RWPE1 (cell line): ENCODE results near the gene WWOX.

Source experiments
- CTCF ChIA-PET: fragments of 350-600 bp; sonication (Branson Sonifier 250); formaldehyde crosslinking; extraction: SDS; loops from one replicate; lab custom pipeline; 2021; lab: Yijun Ruan, JAX
- POLR2A ChIA-PET: fragments of 400-600 bp; formaldehyde crosslinking; extraction: SDS; loops from one replicate; lab custom pipeline; 2020; ENCODE audit warnings: antibody characterized with exemption; ENCODE audit not compliant: low non-redundant PET; lab: Yijun Ruan, JAX
- DNase-seq: peaks from one replicate; pipeline ENCODE4 v3.0.0; 2012; ENCODE audit warnings: low spot score
- H3K27ac ChIP-seq: fragments of 450-650 bp; 2 replicates; pipeline ENCODE4 v1.5.1; 2017
- CTCF ChIP-seq: fragments of 450-650 bp; conservative IDR thresholded peaks from 2 replicates; pipeline ENCODE4 v1.5.1; 2017; ENCODE audit warnings: low read depth, mild to moderate bottlenecking

Gene WWOX

GRCh38 chr16:78098595-78099270 is 721 bp upstream of the WWOX start:
- no peak for DNase-seq
- CTCF ChIA-PET = interaction anchor here (0.5 to 1.0 kb wide), 8 partner anchors 14 to 499 kb away, joined by 3 to 5 read pairs (median 3); no protein-coding TSS in a partner anchor
- H3K27ac ChIP-seq = peak overlapping the region; percentile 94
- POLR2A ChIA-PET = interaction anchor here (0.6 kb wide), 1 partner anchor 947 kb away, joined by 3 read pairs; no protein-coding TSS in a partner anchor
- no peak for TF ChIP-seq CTCF

- peak overlapping the region; percentile 94 for H3K27ac ChIP-seq
- CTCF ChIA-PET = interaction anchor here (0.6 to 1.2 kb wide), 7 partner anchors 9 to 1054 kb away, joined by 3 to 5 read pairs (median 4); no protein-coding TSS in a partner anchor
- DNase-seq = no peak
- POLR2A ChIA-PET = no interaction called here
- TF ChIP-seq CTCF = peak; percentile 94
Observed at GRCh38 chr16:78100112-78100467, 636 bp downstream of the WWOX start.

GRCh38 chr16:78102122-78102660 is 2.7 kb downstream of the WWOX start:
- POLR2A ChIA-PET = no interaction called here
- no peak overlapping the region for H3K27ac ChIP-seq
- no peak for DNase-seq
- CTCF ChIA-PET = no interaction called here
- TF ChIP-seq CTCF = no peak

- DNase-seq = no peak
- H3K27ac ChIP-seq = no peak overlapping the region
- CTCF ChIA-PET = interaction anchor here (0.6 kb wide), 1 partner anchor 21 kb away, joined by 7 read pairs; no protein-coding TSS in a partner anchor
- POLR2A ChIA-PET = no interaction called here
- no peak for TF ChIP-seq CTCF
Observed at GRCh38 chr16:78102865-78103264, 3.4 kb downstream of the WWOX start.

GRCh38 chr16:78105517-78105916 is 6.1 kb downstream of the WWOX start:
- H3K27ac ChIP-seq = peak overlapping the region; percentile 80
- TF ChIP-seq CTCF = no peak
- POLR2A ChIA-PET = no interaction called here
- DNase-seq = peak; percentile 14
- CTCF ChIA-PET = interaction anchor here (0.6 to 0.7 kb wide), 2 partner anchors 1328 to 1955 kb away, joined by 3 to 5 read pairs; no protein-coding TSS in a partner anchor

- no peak for TF ChIP-seq CTCF
- H3K27ac ChIP-seq = peak overlapping the region; percentile 80; the same call in 1 of the 2 replicates
- DNase-seq = no peak
- ChIA-PET POLR2A (no interaction called here), CTCF (interaction anchor here (0.6 kb wide), 1 partner anchor 880 kb away, joined by 3 read pairs; no protein-coding TSS in a partner anchor)
Observed at GRCh38 chr16:78106686-78107085, 7.2 kb downstream of the WWOX start.
